HUES64 (cell line): ENCODE data around the gene OPN4.

Experiments used
- H3K27ac ChIP-seq: 2 replicates; pipeline ENCODE4 v1.7.0; 2013; ENCODE audit warnings: low read depth, low read length, inconsistent platforms
- H3K27me3 ChIP-seq: 2 replicates; pipeline ENCODE4 v1.6.1; 2013; ENCODE audit warnings: mild to moderate bottlenecking, low read length; ENCODE audit not compliant: insufficient read depth
- H3K36me3 ChIP-seq: 2 replicates; pipeline ENCODE4 v1.6.1; 2013; ENCODE audit warnings: mild to moderate bottlenecking, low read length; ENCODE audit not compliant: insufficient read depth
- H3K4me1 ChIP-seq: 2 replicates; pipeline ENCODE4 v1.6.1; 2013; ENCODE audit warnings: mild to moderate bottlenecking, low read length, moderate library complexity; ENCODE audit not compliant: insufficient read depth
- H3K4me3 ChIP-seq: 2 replicates; pipeline ENCODE4 v1.5.1; 2013; ENCODE audit warnings: mild to moderate bottlenecking, low read length, moderate library complexity
- H3K9ac ChIP-seq: 2 replicates; pipeline ENCODE4 v1.6.1; 2013; ENCODE audit warnings: mild to moderate bottlenecking, low read depth, low read length
- H3K9me3 ChIP-seq: 2 replicates; pipeline ENCODE4 v1.6.1; 2013; ENCODE audit warnings: low read depth, low read length; ENCODE audit not compliant: insufficient read depth
- WGBS: fragments of 150-250, 120-280 bp; methylation state at CpG from one replicate; pipeline ENCODE4 v1.1.7; 2013; ENCODE audit warnings: missing lambda C conversion rate; 5-methylcytosine and 5-hydroxymethylcytosine counted together

OPN4 gene

GRCh38 chr10:86657011-86657395 is 2.7 kb downstream of the OPN4 start:
- Histone ChIP-seq H3K4me3 (no peak overlapping the region), H3K36me3 (no peaks in the 10 kb centered on the region), H3K9me3 (no peaks in the 10 kb centered on the region), H3K27ac (no peak overlapping the region), H3K27me3 (no peaks in the 10 kb centered on the region), H3K4me1 (0 out of 2 replicates have a peak, but pooled peaks cover 7% of the 10 kb centered on the region), H3K9ac (no peak overlapping the region)
- 96% methylated on average over 8 of the region's 8 CpGs for WGBS

GRCh38 chr10:86657396-86658011 is 3.2 kb downstream of the OPN4 start:
- 0 out of 2 replicates have a peak, but pooled peaks cover 4% of the 10 kb centered on the region for H3K4me1 ChIP-seq
- H3K27me3 ChIP-seq = no peaks in the 10 kb centered on the region
- 91% methylated on average over 19 of the region's 19 CpGs for WGBS
- no peaks in the 10 kb centered on the region for H3K36me3 ChIP-seq
- no peak overlapping the region for H3K4me3 ChIP-seq
- no peak overlapping the region for H3K27ac ChIP-seq
- no peaks in the 10 kb centered on the region for H3K9me3 ChIP-seq
- H3K9ac ChIP-seq = no peak overlapping the region

GRCh38 chr10:86658261-86658741 is 4.0 kb downstream of the OPN4 start:
- WGBS = 94% methylated on average over 12 of the region's 12 CpGs
- no peak overlapping the region for H3K9ac ChIP-seq
- no peak overlapping the region for H3K4me3 ChIP-seq
- H3K9me3 ChIP-seq = no peaks in the 10 kb centered on the region
- no peaks in the 10 kb centered on the region for H3K4me1 ChIP-seq
- no peaks in the 10 kb centered on the region for H3K36me3 ChIP-seq
- no peaks in the 10 kb centered on the region for H3K27me3 ChIP-seq
- H3K27ac ChIP-seq = no peak overlapping the region

- WGBS = 29% methylated on average over 3 of the region's 3 CpGs
- H3K4me3 ChIP-seq = no peak overlapping the region
- H3K4me1 ChIP-seq = no peaks in the 10 kb centered on the region
- no peak overlapping the region for H3K27ac ChIP-seq
- no peaks in the 10 kb centered on the region for H3K27me3 ChIP-seq
- H3K9me3 ChIP-seq = no peaks in the 10 kb centered on the region
- H3K36me3 ChIP-seq = no peaks in the 10 kb centered on the region
- no peak overlapping the region for H3K9ac ChIP-seq
These were observed 4.4 kb downstream of the OPN4 start for GRCh38 chr10:86658751-86659150.

GRCh38 chr10:86659161-86659691 is 4.9 kb downstream of the OPN4 start:
- Histone ChIP-seq H3K4me1 (no peaks in the 10 kb centered on the region), H3K4me3 (no peak overlapping the region), H3K36me3 (no peaks in the 10 kb centered on the region), H3K27me3 (no peaks in the 10 kb centered on the region), H3K9me3 (no peaks in the 10 kb centered on the region), H3K9ac (no peak overlapping the region), H3K27ac (no peak overlapping the region)
- WGBS = 92% methylated on average over 19 of the region's 19 CpGs

- H3K9me3 ChIP-seq = no peaks in the 10 kb centered on the region
- no peak overlapping the region for H3K4me3 ChIP-seq
- no peak overlapping the region for H3K9ac ChIP-seq
- H3K36me3 ChIP-seq = no peaks in the 10 kb centered on the region
- H3K4me1 ChIP-seq = no peaks in the 10 kb centered on the region
- no peaks in the 10 kb centered on the region for H3K27me3 ChIP-seq
- 88% methylated on average over 17 of the region's 17 CpGs for WGBS
- H3K27ac ChIP-seq = no peak overlapping the region
These were observed 5.5 kb downstream of the OPN4 start for GRCh38 chr10:86659721-86660453.

GRCh38 chr10:86661161-86662025 is 7.0 kb downstream of the OPN4 start:
- Histone ChIP-seq H3K4me3 (no peak overlapping the region), H3K36me3 (no peaks in the 10 kb centered on the region), H3K9me3 (no peaks in the 10 kb centered on the region), H3K9ac (no peak overlapping the region), H3K27ac (no peak overlapping the region), H3K4me1 (no peaks in the 10 kb centered on the region), H3K27me3 (no peaks in the 10 kb centered on the region)
- WGBS = 89% methylated on average over 17 of the region's 17 CpGs

- Histone ChIP-seq H3K27ac (no peak overlapping the region), H3K9ac (no peak overlapping the region), H3K4me1 (no peaks in the 10 kb centered on the region), H3K36me3 (no peaks in the 10 kb centered on the region), H3K27me3 (no peaks in the 10 kb centered on the region), H3K4me3 (no peak overlapping the region), H3K9me3 (no peaks in the 10 kb centered on the region)
- WGBS = 89% methylated on average over 19 of the region's 19 CpGs
These were observed 8.1 kb downstream of the OPN4 start for GRCh38 chr10:86662186-86663045.

- H3K9me3 ChIP-seq = no peaks in the 10 kb centered on the region
- H3K27me3 ChIP-seq = no peaks in the 10 kb centered on the region
- H3K9ac ChIP-seq = no peak overlapping the region
- H3K36me3 ChIP-seq = no peaks in the 10 kb centered on the region
- H3K4me1 ChIP-seq = 0 out of 2 replicates have a peak, but pooled peaks cover 2% of the 10 kb centered on the region
- 73% methylated on average over 8 of the region's 8 CpGs for WGBS
- no peak overlapping the region for H3K27ac ChIP-seq
- no peak overlapping the region for H3K4me3 ChIP-seq
These were observed 8.6 kb downstream of the OPN4 start for GRCh38 chr10:86663046-86663345.

- Histone ChIP-seq H3K4me1 (peaks cover 10% of the 10 kb centered on the region; the same call in 1 of the 2 replicates), H3K9me3 (no peaks in the 10 kb centered on the region), H3K27ac (no peak overlapping the region), H3K4me3 (no peak overlapping the region), H3K36me3 (no peaks in the 10 kb centered on the region), H3K27me3 (no peaks in the 10 kb centered on the region), H3K9ac (no peak overlapping the region)
- 93% methylated on average over 10 of the region's 10 CpGs for WGBS
These were observed 9.4 kb downstream of the OPN4 start for GRCh38 chr10:86663576-86664339.
